HCT116 (cell line): ENCODE data around the gene TOX3.

Source experiments
- CTCF ChIP-seq, 3 experiments: fragments of 200-600 bp in 1 of 3; sonication (generic) in 1 of 3; IDR thresholded peaks in 2 of 3; conservative IDR thresholded peaks in 1 of 3; 2 replicates each; pipeline ENCODE4 v1.5.1; 2012 to 2017; ENCODE audit warnings: low read depth in 2 of 3, low read length in 2 of 3, antibody characterized with exemption in 1 of 3, borderline replicate concordance in 1 of 3, control low read depth in 1 of 3, mild to moderate bottlenecking in 1 of 3, mixed read lengths in 1 of 3, mixed run types in 1 of 3, moderate library complexity in 1 of 3; ENCODE audit not compliant: insufficient read depth in 1 of 3
- EZH2 ChIP-seq: fragments of 200-600 bp; sonication (generic); IDR thresholded peaks from 2 replicates; pipeline ENCODE4 v1.6.1; 2017; ENCODE audit warnings: antibody characterized with exemption, mixed run types
- POLR2A ChIP-seq: IDR thresholded peaks from 2 replicates; pipeline ENCODE4 v1.7.0; 2011; ENCODE audit warnings: borderline replicate concordance; ENCODE audit not compliant: insufficient read depth, insufficient read length; ENCODE audit errors: extremely low read depth

- no peak for TF ChIP-seq EZH2
- TF ChIP-seq POLR2A: no peak
- no peak for TF ChIP-seq CTCF (IDR thresholded peaks at IDR 0.05 in 2 of 3, conservative IDR thresholded peaks at IDR 0.05 in 1 of 3; ENCODE audit: borderline replicate concordance in 1 of 3, insufficient read depth in 1 of 3, low read depth in 2 of 3, low read length in 2 of 3)
Measured at GRCh38 chr16:52460639-52461178, 86.2 kb downstream of the TOX3 start.
